ENCODE data around the gene ERBB4.

- TF ChIP-seq POLR2AphosphoS5 (IDR thresholded peaks at IDR 0.05) (no peak), POLR2A (IDR thresholded peaks at IDR 0.05) (no peak), CTCF (IDR thresholded peaks at IDR 0.05) (no peak)
These were observed 419.0 kb downstream of the ERBB4 start for GRCh38 chr2:212119591-212119990.

All from breast epithelium (tissue), 3 donors.